T-helper 1 cell treated with Interleukin-12 subunit alpha and Interleukin-12 subunit beta and Interleukin-4 antibody, amounts not matched to agents 30 ng/mL and 1 ng/mL, for 36 hours (primary cell): ENCODE measurements around the gene ATPAF2. TPM values are rescaled to one million over a fixed set of nuclear protein-coding genes. Genes with fewer than 3 reads are reported as not detected.

Experiments
- intact Hi-C: fragments of 100-400 bp; cut with micrococcal nuclease; formaldehyde crosslinking; loops from one replicate; pipeline ENCODE4 v1.15.1; 2024
- total RNA-seq: library from RNA; stranded (reverse); gene quantifications from 2 replicates; pipeline ENCODE4 v1.2.3, GENCODE V29; 2022

ATPAF2 gene
- 32.7 and 33.2 TPM in 2 replicates for total RNA-seq

GRCh38 chr17:18038861-18039534, at the start of gene ATPAF2, which contains the start of gene GID4:
ATPAF2 (minus strand) TSS chr17:18039168; CDS start chr17:18039013, 155 bp downstream.
GID4 (plus strand) TSS chr17:18039408; CDS start chr17:18039465, 57 bp downstream.
- intact Hi-C loops, result loop anchor here (1.0 to 10.0 kb wide), 11 partner anchors 48 to 758 kb away; partner anchors contain the start of genes ALKBH5, COPS3, DRC3 and DRG2

- intact Hi-C loops, result loop anchor here (1.0 kb wide), 5 partner anchors 49 to 336 kb away; partner anchors contain the start of genes ALKBH5, ATPAF2, DRC3 and GID4
These were observed 48.9 kb upstream of the ATPAF2 start, which contains the start of gene DRG2 for GRCh38 chr17:18087610-18088491. DRG2 (plus strand) TSS chr17:18087948; CDS start chr17:18088024, 76 bp downstream.

- intact Hi-C loops, result no loop called here
These were observed 45.3 kb upstream of the ATPAF2 start for GRCh38 chr17:18084256-18084655.

DNA sequence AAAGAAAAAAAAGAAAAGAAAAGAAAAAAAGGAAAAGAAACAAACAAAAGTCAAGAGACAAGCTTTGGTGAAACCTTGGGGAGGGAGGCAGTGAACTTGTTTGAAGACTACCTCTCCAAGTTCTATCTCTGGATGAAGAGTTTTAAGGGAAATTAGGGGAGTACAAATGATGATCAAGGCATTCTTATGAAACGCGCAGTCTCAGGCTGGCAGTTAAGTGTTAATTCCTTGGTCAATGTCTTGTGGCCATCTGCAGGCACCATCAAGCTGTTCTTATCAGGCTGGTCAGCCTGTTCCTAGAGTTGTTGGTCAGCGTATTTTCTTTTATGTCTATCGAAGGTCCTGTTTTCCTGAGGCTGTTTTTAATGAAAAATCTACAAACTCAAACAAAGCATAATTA, 40.6 kb upstream of the ATPAF2 start:
- intact Hi-C loops, result no loop called here

GRCh38 chr17:18076936-18077335, 38.0 kb upstream of the ATPAF2 start:
- intact Hi-C loops, result no loop called here

DNA sequence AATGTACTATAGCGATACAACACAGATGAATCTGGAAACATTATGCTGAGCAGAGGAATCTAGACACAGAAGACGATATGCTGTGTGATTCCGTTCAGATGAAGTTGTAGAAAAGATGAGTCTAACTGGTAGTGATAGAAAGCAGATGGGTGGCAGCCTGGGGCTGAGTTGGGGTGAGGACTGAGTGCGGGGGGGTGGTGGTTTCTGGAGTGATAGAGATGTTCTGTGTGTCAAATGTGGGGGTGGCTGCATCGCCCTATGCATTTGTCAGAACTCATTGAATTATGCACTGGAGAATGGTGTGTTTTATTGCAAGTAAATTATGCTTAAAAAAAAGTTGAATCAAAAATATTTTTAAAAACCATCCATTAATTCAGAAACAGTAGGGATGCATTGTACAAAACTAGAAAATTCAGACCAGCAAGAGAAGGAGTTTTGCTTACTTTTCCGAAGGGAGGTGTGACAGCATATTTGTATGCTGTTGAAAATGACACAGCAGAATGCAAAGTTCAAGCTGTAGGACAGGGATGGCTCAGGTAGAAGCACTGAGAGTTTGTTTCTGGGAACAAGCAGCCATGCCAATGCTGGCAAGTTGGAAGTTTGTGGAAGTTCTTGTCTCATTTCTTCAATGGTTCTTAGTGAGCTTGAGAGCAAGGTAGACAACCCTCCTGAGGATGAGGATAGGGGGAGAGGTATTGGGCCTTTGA, 35.8 kb upstream of the ATPAF2 start:
- intact Hi-C loops, result no loop called here

DNA sequence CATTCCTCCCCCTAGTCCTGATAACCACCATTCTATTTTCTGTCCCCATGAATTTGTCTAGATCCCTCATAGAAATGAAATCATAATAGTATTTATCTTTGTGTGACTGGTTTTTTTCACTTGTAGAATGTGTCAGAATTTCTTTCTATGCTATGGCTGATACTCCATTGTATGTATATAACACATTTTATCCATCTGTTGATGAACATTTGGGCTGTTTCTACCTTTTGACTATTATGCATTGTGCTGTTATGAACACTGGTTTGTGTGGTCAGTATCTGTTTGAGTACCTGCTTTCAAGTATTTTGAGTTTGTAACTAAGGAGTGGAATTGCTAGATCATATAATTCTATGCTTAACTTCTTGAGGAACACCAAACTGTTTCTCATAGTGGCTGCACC, 32.8 kb upstream of the ATPAF2 start:
- intact Hi-C loops, result no loop called here

- intact Hi-C loops, result no loop called here
These were observed 31.9 kb upstream of the ATPAF2 start for GRCh38 chr17:18070861-18071340.

DNA sequence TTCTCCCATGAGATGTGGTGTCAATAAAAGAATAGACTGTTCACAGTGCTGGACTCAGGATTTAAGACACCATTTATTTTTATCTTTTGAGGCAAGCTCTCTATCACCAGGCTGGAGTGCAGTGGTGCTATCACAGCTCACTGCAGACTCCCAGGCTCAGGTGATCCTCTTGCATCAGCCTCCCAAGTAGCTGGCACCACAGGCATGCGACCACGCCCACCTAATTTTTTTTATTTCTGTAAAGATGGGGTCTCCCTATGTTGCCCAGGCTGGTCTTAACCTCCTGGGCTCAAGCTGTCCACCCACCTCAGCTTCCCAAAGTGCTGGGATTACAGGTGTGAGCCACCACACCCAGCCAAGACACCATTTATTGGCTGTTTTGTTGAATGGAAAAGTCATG, 30.1 kb upstream of the ATPAF2 start:
- intact Hi-C loops, result no loop called here

DNA sequence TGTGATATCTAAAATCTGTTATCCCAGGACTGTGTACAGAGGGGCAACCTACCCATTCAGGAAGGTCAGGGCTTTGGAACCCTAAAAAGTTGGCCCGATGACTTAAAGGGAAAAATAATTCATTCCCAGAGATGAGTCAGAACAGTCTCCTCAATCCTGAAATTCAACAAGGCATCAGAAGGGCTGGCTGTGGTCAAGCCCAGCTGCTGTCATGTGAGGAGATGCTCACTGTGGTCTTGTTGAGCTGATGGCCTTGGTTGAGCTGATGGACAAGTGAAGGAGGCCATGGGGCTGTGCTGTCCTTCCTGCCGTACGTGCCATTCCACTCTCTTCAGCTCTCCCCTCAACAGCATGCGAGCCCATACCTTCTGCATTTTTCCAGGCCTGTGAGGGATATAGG, 27.9 kb upstream of the ATPAF2 start:
- intact Hi-C loops, result no loop called here

- intact Hi-C loops, result no loop called here
These were observed 26.6 kb upstream of the ATPAF2 start for GRCh38 chr17:18065546-18065945.

- intact Hi-C loops, result no loop called here
These were observed 25.1 kb upstream of the ATPAF2 start for GRCh38 chr17:18064053-18064452.

- intact Hi-C loops, result no loop called here
These were observed 20.3 kb upstream of the ATPAF2 start for GRCh38 chr17:18059283-18059682.

DNA sequence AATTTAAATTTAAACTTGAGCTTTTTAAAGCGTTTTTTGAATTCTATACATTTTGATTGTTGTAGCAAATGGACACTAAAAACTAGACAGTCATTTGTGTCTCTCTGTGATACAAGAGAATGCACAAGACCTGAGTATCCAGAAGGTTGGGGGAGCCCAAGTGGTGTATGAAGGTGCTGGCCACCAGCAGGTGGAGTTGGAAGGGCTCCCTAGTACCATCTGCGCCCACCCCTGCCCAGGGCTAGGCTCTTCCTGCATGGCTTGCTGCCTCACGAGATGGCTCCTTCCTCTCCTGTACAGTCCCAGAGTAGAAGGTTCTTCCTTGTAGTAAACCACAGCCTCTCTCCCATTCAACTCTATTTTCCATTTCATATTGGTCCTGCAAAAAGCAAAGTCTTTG, 17.2 kb upstream of the ATPAF2 start:
- intact Hi-C loops, result no loop called here

DNA sequence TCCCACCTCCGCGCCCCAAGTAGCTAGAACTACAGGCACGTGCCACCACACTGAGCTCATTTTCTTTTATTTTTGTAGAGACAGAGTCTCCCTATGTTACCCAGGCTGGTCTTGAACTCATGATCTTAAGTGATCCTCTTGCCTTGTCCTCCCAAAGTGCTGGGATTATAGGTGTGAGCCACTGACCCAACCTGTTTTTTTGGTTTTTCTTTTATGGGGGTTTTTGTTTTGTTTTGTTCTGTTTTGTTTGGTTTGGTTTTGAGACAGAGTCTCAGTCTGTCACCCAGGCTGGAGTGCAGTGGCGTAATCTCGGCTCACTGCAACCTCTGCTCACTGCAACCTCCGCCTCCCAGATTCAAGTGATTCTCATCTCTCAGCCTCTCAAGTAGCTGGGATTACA, 16.6 kb upstream of the ATPAF2 start:
- intact Hi-C loops, result no loop called here

GRCh38 chr17:18045691-18046350, 6.9 kb upstream of the ATPAF2 start:
- intact Hi-C loops, result no loop called here

DNA sequence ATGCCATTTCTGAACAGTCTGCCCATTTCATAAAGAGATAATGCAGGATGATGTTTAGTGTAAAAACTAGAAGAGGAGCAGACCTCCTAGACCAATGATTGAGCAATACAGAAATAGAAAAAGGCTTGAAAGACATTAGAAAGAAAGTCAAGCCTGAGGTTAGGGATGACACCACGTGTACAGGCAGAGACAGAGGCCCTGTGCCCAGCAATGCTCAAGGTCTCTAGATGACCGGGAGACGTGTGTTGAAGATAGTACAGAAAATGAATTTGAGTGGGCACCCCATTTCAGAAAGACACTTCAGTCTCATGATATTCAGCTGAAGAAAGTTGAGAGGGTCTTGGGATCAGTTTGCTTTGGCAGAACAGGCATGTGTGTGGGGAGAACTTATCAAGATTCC, 5.6 kb upstream of the ATPAF2 start:
- intact Hi-C loops, result no loop called here

GRCh38 chr17:18043491-18043890, 4.5 kb upstream of the ATPAF2 start:
- intact Hi-C loops, result no loop called here

DNA sequence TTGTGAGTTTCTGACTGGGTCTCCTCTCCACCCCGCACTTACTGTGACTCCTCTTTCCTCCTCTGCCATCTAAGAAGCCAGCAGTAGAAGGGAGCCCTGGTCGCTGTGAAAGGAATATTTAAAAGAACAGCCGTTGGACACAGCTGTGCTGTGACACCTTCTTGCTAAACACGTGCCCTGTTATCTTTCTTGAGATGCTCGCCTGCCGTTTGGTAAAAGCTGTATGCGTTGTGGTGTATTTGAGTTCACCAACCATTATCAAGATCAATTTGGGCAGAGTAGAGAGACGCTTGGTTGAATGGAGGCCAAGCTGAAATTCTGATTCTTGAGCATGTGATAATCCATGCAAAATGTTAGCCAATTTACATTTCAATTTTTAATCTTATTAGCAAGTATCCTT, 4.0 kb upstream of the ATPAF2 start:
- intact Hi-C loops, result no loop called here

- intact Hi-C loops, result no loop called here
These were observed 2.8 kb upstream of the ATPAF2 start for GRCh38 chr17:18041776-18042175.
